ENCODE results near the gene IL19. TPM values are rescaled to one million over a fixed set of nuclear protein-coding genes. Genes with fewer than 3 reads are reported as not detected.

The IL19 gene
- polyA plus RNA-seq, 1 of the 3 experiments (the other 2 are of a cell fraction) = not detected

GRCh38 chr1:206735553-206736031, 35.0 kb upstream of the IL19 start:
- peaks cover 0 to 2% of the 10 kb centered on the region in 2 experiments; a peak in 1 of 4 replicates for H3K4me1 ChIP-seq (ENCODE audit: control insufficient read depth in 1 of 2, insufficient read depth in 2 of 2, low read depth in 1 of 2, low read length in 1 of 2)
- ChIA-PET POLR2A (no interaction called here), CTCF (interaction anchor here (0.7 to 16.7 kb wide), 31 partner anchors 9 to 293 kb away, joined by 3 to 380 read pairs (median 5); partner anchors contain the start of genes IL10, IL20 and IL24)
- H3K36me3 ChIP-seq (replicated peaks in 1 of 2; ENCODE audit: control insufficient read depth in 1 of 2, insufficient read depth in 2 of 2, low read length in 1 of 2) = peaks cover 11 to 35% of the 10 kb centered on the region in 2 experiments
- no peak overlapping the region for H3K27ac ChIP-seq (ENCODE audit: low read depth in 2 of 2, low read length in 1 of 2)
- H2AFZ ChIP-seq (ENCODE audit: low read depth) = no peak overlapping the region
- H3K79me2 ChIP-seq (ENCODE audit: insufficient read depth) = no peaks in the 10 kb centered on the region
- no peaks in the 10 kb centered on the region for H3K27me3 ChIP-seq (ENCODE audit: insufficient read depth)
- no peak overlapping the region for H3K4me3 ChIP-seq (ENCODE audit: low read depth in 2 of 2, low read length in 1 of 2)
- H3K9me2 ChIP-seq = no peaks in the 10 kb centered on the region
- WGBS (ENCODE audit: low lambda C conversion rate) = 95% methylated on average over 5 of the region's 5 CpGs
- no peaks in the 10 kb centered on the region for H3K9me3 ChIP-seq
- H3F3A ChIP-seq (replicated peaks; ENCODE audit: insufficient read depth) = no peaks in the 10 kb centered on the region
- no peak for DNase-seq
- peaks cover 5% of the 10 kb centered on the region; the same call in 1 of the 2 replicates for H4K20me1 ChIP-seq (ENCODE audit: insufficient read depth)
- no peak overlapping the region for H3K4me2 ChIP-seq
- H3K9ac ChIP-seq = no peak overlapping the region
- TF ChIP-seq CTCF (IDR thresholded peaks at IDR 0.05) (no peak), EZH2phosphoT487 (IDR thresholded peaks at IDR 0.05; ENCODE audit: borderline replicate concordance, low read depth) (no peak), NFIC (IDR thresholded peaks at IDR 0.05; ENCODE audit: borderline replicate concordance) (peak; percentile 48; the same call in 1 of the 2 replicates), RCOR1 (IDR thresholded peaks at IDR 0.05; ENCODE audit: low read length) (no peak), TCF12 (IDR thresholded peaks at IDR 0.05) (no peak), GATA2 (CRISPR knock-in tag; IDR thresholded peaks at IDR 0.05) (no peak), GABPA (IDR thresholded peaks at IDR 0.05; ENCODE audit: low read depth) (no peak), TAF1 (IDR thresholded peaks at IDR 0.05; ENCODE audit: borderline replicate concordance, low read depth, low read length) (no peak)

DNA sequence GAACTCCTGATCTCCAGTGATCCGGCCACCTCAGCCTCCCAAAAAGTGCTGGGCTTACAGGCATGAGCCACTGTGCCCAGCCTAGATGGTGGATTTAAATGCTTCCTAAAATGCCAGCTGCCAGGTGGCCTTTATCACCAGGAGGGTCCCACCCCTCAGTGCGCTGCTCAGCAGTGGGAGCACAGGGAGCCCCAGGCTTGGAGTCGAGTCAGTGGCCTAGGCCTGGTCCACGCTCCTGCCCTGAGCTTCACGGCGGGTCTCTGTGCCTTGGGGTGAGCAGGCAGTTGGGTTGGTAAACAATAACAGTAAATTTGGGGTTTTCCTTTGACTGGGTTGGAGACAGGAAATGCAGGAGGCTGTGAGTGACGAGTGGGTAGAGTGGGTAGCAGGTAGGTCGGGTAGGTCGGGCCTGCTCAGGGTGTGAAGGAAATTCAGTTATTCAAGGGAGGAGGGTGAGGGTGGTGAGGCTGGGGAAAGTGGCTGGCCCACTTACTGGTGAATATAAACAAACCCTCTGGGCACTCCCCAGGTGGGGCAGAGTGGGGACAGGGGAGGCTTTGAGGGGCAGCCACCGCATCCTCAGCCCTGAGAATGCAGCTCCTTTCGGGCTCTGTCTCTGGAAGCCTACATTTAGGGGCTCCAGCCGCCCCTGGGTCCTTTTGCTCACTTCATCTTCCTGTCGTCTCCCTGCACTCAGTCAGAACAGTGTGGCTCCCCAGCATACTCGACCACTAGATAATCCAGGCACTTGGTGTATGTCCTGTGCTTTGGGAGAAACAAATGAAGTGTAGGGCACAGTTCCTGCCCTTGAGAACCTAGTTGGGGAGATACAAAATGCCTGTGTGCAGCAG, 33.5 kb upstream of the IL19 start:
- Histone ChIP-seq H3K4me1 (ENCODE audit: control insufficient read depth in 1 of 2, insufficient read depth in 2 of 2, low read depth in 1 of 2, low read length in 1 of 2) (peaks cover 0 to 2% of the 10 kb centered on the region in 2 experiments; a peak in 1 of 4 replicates), H4K20me1 (ENCODE audit: insufficient read depth) (peaks cover 5% of the 10 kb centered on the region; the same call in 1 of the 2 replicates), H3K4me2 (no peak overlapping the region), H3K79me2 (ENCODE audit: insufficient read depth) (no peaks in the 10 kb centered on the region), H3K36me3 (replicated peaks in 1 of 2; ENCODE audit: control insufficient read depth in 1 of 2, insufficient read depth in 2 of 2, low read length in 1 of 2) (peaks cover 11 to 21% of the 10 kb centered on the region in 2 experiments), H3K4me3 (ENCODE audit: low read depth in 2 of 2, low read length in 1 of 2) (no peak overlapping the region), H3K9me3 (no peaks in the 10 kb centered on the region), H2AFZ (ENCODE audit: low read depth) (no peak overlapping the region), H3F3A (replicated peaks; ENCODE audit: insufficient read depth) (no peaks in the 10 kb centered on the region), H3K9me2 (no peaks in the 10 kb centered on the region), H3K9ac (no peak overlapping the region), H3K27me3 (ENCODE audit: insufficient read depth) (no peaks in the 10 kb centered on the region), H3K27ac (ENCODE audit: low read depth in 2 of 2, low read length in 1 of 2) (no peak overlapping the region)
- POLR2A ChIA-PET = interaction anchor here (0.6 kb wide), 1 partner anchor 80 kb away, joined by 3 read pairs; no protein-coding TSS in a partner anchor
- CTCF ChIA-PET = interaction anchor here (1.1 to 16.7 kb wide), 6 partner anchors 10 to 178 kb away, joined by 3 to 380 read pairs (median 23); no protein-coding TSS in a partner anchor
- WGBS (ENCODE audit: low lambda C conversion rate) = 97% methylated on average over 14 of the region's 14 CpGs
- no peak for DNase-seq
- TF ChIP-seq FOXM1 (IDR thresholded peaks at IDR 0.05; ENCODE audit: low read depth) (no peak), USF2 (IDR thresholded peaks at IDR 0.05; ENCODE audit: borderline replicate concordance, low read depth, low read length) (no peak), MEF2A (IDR thresholded peaks at IDR 0.05; ENCODE audit: borderline replicate concordance, low read depth) (no peak), TEAD4 (IDR thresholded peaks at IDR 0.05; ENCODE audit: borderline replicate concordance, insufficient read depth) (no peak), TAF1 (IDR thresholded peaks at IDR 0.05; ENCODE audit: borderline replicate concordance, low read depth, low read length) (no peak), CTCF (IDR thresholded peaks at IDR 0.05) (no peak), JUND (IDR thresholded peaks at IDR 0.05) (no peak)
- TF ChIP-seq, protein P1, sequence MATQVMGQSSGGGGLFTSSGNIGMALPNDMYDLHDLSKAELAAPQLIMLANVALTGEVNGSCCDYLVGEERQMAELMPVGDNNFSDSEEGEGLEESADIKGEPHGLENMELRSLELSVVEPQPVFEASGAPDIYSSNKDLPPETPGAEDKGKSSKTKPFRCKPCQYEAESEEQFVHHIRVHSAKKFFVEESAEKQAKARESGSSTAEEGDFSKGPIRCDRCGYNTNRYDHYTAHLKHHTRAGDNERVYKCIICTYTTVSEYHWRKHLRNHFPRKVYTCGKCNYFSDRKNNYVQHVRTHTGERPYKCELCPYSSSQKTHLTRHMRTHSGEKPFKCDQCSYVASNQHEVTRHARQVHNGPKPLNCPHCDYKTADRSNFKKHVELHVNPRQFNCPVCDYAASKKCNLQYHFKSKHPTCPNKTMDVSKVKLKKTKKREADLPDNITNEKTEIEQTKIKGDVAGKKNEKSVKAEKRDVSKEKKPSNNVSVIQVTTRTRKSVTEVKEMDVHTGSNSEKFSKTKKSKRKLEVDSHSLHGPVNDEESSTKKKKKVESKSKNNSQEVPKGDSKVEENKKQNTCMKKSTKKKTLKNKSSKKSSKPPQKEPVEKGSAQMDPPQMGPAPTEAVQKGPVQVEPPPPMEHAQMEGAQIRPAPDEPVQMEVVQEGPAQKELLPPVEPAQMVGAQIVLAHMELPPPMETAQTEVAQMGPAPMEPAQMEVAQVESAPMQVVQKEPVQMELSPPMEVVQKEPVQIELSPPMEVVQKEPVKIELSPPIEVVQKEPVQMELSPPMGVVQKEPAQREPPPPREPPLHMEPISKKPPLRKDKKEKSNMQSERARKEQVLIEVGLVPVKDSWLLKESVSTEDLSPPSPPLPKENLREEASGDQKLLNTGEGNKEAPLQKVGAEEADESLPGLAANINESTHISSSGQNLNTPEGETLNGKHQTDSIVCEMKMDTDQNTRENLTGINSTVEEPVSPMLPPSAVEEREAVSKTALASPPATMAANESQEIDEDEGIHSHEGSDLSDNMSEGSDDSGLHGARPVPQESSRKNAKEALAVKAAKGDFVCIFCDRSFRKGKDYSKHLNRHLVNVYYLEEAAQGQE (IDR thresholded peaks at IDR 0.05; ENCODE audit: low read depth, low read length) = no peak
